Effector memory CD4-positive, alpha-beta T cell (primary cell): Measurements from ENCODE around the gene LAMA3.

Experiments used
- DNase-seq, 3 donors: peaks; one replicate each; pipeline ENCODE4 v3.0.0-alpha.2; 2020
- H3K27ac ChIP-seq: 2 replicates; pipeline ENCODE4 v1.7.0; 2013; ENCODE audit warnings: mild to moderate bottlenecking, low read length, moderate library complexity; ENCODE audit not compliant: insufficient read depth, poor library complexity, severe bottlenecking
- H3K27me3 ChIP-seq: replicated peaks from 2 replicates; pipeline ENCODE4 v1.7.0; 2013; ENCODE audit warnings: mild to moderate bottlenecking, low read length; ENCODE audit not compliant: insufficient read depth, control insufficient read depth, poor library complexity, severe bottlenecking
- H3K36me3 ChIP-seq: 2 replicates; pipeline ENCODE4 v1.7.0; 2013; ENCODE audit warnings: mild to moderate bottlenecking, low read length, moderate library complexity; ENCODE audit not compliant: control insufficient read depth, insufficient read depth
- H3K4me1 ChIP-seq: 2 replicates; pipeline ENCODE4 v1.7.0; 2013; ENCODE audit warnings: low read length, mild to moderate bottlenecking; ENCODE audit not compliant: control insufficient read depth, insufficient read depth, poor library complexity, severe bottlenecking
- H3K4me3 ChIP-seq: 2 replicates; pipeline ENCODE4 v1.7.0; 2013; ENCODE audit warnings: low read length, low read depth, mild to moderate bottlenecking; ENCODE audit not compliant: insufficient read depth, poor library complexity, severe bottlenecking
- H3K9me3 ChIP-seq: 2 replicates; pipeline ENCODE4 v1.7.0; 2013; ENCODE audit warnings: mild to moderate bottlenecking, low read length, moderate library complexity; ENCODE audit not compliant: control insufficient read depth

LAMA3 gene

DNA sequence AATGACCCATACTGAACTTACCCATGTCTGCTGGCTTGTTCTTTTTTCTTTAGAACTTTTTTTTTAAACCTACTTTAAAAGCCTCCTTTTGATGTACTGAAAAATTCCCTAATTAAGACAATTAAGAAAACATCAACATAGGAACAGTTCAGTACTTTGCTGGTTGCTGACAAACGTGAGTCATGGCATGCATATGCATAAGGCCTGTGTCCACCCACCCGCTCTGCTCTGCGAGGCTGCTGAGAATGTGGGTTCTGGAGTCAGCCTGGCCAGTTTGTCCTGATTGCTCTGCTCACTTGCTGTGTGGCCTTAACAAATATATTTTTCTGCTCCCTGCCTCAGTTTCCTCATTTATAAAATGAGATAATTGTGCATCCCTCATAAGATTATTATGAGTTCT is 27.3 kb downstream of the LAMA3 start:
- H3K9me3 ChIP-seq = no peaks in the 10 kb centered on the region
- H3K4me1 ChIP-seq = no peaks in the 10 kb centered on the region
- H3K27ac ChIP-seq = no peak overlapping the region
- no peak overlapping the region for H3K4me3 ChIP-seq
- H3K27me3 ChIP-seq = no peaks in the 10 kb centered on the region
- no peaks in the 10 kb centered on the region for H3K36me3 ChIP-seq
- DNase-seq = no peak

DNA sequence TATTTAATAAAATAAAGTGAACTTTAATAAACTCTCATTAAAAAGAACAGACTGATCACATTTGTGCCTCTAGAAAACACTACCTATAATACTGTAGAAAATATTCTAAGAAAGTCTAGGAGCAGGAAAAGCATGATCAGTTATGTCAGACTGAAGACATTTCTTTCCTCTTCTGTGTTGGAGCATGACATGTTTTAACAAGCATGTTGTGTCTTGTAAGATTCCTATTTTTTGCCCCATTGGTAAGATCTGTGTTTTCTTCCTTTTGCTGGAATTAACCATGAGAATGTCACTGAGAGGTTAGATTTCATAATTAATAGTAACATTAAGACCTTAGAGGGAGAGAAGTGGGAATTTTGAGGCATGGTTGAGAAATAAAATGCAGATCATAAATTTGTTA is 27.7 kb downstream of the LAMA3 start:
- H3K9me3 ChIP-seq = no peaks in the 10 kb centered on the region
- no peaks in the 10 kb centered on the region for H3K4me1 ChIP-seq
- H3K4me3 ChIP-seq = no peak overlapping the region
- H3K36me3 ChIP-seq = no peaks in the 10 kb centered on the region
- H3K27ac ChIP-seq = no peak overlapping the region
- H3K27me3 ChIP-seq = no peaks in the 10 kb centered on the region
- no peak for DNase-seq

DNA sequence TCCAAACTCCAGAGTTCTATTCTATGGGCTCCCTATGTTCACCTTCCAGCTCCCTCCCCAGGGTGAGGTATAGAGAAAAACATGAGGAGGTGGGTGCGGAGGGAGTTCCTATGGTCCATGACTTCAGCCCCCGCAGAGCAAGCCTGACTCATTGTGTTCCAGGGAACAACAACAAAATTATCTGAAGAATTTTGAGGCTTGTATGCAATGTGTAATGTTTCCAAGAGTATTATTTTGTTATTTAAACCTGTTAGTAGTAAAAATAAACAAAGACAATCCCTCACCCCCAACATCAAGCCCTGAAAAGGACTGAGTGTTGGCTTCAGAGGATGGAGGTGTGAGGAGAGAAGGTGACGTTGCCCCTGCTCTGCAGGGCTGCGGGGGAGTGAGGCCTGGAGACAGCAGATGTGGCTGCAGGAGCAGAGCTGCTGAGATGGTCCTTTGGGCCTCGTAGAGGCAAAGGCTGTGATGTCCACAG is 29.0 kb downstream of the LAMA3 start:
- Histone ChIP-seq H3K27ac (no peak overlapping the region), H3K4me1 (no peaks in the 10 kb centered on the region), H3K27me3 (no peaks in the 10 kb centered on the region), H3K4me3 (no peak overlapping the region), H3K36me3 (no peaks in the 10 kb centered on the region), H3K9me3 (no peaks in the 10 kb centered on the region)
- no peak for DNase-seq

DNA sequence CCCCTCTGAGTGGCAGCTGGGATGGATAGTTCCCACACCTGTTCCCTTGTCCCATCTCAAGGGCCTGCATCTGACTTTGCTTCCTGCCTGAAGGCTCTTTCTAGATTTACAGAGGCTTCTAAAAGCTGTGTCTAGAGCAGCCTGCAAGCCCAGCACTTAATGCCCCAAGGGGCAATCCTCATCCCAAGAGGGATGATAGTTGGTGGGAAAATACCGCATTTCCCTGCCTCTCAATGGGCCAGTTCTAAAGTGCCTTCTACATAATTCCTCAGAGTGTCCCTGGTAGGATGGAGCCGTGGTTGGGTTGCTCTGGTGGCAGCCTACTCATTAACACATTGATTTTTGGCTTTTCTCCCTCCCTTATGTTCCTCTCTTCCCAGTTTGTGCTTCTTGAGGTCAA is 29.5 kb downstream of the LAMA3 start:
- Histone ChIP-seq H3K27me3 (no peaks in the 10 kb centered on the region), H3K36me3 (no peaks in the 10 kb centered on the region), H3K27ac (no peak overlapping the region), H3K9me3 (no peaks in the 10 kb centered on the region), H3K4me3 (no peak overlapping the region), H3K4me1 (no peaks in the 10 kb centered on the region)
- DNase-seq = no peak

DNA sequence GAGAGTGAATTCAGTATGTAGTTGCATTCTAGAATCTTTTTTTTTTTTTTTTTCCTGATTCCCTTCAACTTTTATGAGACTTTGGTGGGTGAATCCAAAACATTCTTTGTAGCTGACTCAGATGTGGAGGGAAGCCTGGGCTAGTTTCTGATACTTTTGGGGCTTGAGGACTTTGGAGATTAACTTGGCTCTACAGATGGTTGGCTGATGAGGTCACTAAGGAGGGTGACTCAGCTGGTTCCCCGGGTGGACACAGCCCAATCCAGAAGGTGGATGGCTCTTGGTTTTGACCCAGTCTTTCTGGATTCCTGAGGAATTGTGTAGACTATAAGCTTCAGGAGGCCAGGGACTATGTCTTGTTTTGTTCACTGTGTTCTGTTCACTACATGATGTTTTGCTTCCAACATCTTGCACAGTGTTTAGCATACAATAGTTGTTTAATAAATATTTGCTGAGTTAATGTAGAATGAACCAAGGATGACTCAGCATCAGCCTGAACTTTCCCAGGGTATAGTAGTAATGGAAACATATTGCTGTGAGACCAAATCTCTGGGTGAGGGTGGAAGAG is 30.5 kb downstream of the LAMA3 start:
- H3K27me3 ChIP-seq = no peaks in the 10 kb centered on the region
- no peaks in the 10 kb centered on the region for H3K9me3 ChIP-seq
- DNase-seq = no peak
- no peaks in the 10 kb centered on the region for H3K36me3 ChIP-seq
- H3K27ac ChIP-seq = no peak overlapping the region
- H3K4me3 ChIP-seq = no peak overlapping the region
- H3K4me1 ChIP-seq = no peaks in the 10 kb centered on the region

DNA sequence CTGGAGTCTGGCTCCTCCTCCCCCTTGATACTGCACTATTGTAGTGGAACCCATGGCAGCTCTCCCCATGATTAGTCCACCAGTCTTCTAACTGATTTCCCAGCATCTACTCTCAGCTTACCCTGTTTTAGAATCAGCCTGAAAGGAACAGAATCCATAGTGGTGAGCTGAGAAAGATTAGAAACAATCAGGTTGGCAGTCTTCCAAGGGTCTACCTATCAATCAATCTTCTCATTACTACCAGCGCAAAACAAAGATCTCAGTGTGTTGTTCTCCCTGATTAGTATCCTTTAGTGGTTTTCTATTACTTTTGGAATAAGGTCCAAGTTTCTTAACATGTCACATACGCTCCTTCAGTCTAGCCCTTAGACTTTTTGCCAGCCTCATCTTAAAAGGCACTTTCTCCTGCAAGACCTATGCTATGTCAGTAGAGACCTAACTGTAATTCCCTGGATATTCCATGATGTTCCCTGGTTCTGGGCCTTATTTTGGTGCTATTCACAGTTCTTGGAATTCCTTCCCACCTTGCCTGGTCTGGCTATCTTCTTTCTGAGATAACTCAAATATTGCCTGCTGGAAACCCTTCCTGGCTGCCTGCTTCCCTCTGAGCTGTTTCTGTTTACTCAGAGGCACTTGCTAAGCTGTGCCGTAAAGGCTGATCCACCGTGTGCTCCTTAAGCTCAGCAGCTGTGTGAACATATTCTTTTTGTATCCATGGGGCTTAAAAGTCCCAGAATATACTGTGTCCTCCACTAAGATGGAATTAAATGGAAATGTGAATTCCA is 32.6 kb downstream of the LAMA3 start:
- no peaks in the 10 kb centered on the region for H3K4me1 ChIP-seq
- H3K9me3 ChIP-seq = no peaks in the 10 kb centered on the region
- DNase-seq = no peak

DNA sequence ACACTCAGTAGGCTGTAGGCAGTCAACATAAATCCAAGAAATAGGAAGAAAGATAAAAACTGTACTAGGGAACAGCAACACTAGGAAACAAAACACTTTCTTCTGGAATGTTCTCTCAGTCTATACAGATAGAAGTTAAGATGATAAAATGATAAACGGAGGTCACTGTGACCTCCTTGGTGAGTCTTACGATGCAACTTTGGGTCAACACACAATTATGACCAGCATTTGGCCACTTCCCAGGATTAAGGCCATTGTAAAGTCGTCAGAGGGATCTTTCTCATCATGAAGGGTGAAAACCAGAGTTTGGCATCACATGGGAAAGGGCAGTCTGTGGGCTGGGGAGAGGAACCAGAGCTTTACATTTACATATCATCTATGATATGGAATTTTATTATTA is 33.4 kb downstream of the LAMA3 start:
- Histone ChIP-seq H3K27me3 (no peaks in the 10 kb centered on the region), H3K4me1 (no peaks in the 10 kb centered on the region), H3K27ac (no peak overlapping the region), H3K9me3 (no peaks in the 10 kb centered on the region), H3K4me3 (no peak overlapping the region), H3K36me3 (no peaks in the 10 kb centered on the region)
- DNase-seq = no peak

More for the DNA sequence above, 32.6 kb downstream of the LAMA3 start:
- Histone ChIP-seq H3K27me3 (no peaks in the 10 kb centered on the region), H3K36me3 (no peaks in the 10 kb centered on the region), H3K27ac (no peak overlapping the region), H3K4me3 (no peak overlapping the region)

DNA sequence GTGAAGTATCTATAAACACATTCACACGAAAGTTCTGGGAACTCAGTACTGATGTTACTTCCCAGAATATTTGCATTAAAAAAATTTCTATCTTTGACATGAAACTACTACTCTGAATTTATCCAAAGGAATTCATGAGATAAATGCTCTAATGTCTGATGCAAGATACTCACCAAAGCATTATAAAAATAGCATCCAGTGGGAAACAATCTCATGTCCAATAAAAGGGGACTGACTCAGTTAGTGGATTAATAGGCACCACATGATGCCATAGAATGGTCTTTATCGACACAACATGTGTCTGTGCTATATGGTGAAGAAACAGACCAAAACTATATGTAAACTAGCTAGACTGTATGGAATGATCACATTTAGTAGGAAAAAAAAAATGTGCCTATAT is 33.9 kb downstream of the LAMA3 start:
- no peak overlapping the region for H3K27ac ChIP-seq

DNA sequence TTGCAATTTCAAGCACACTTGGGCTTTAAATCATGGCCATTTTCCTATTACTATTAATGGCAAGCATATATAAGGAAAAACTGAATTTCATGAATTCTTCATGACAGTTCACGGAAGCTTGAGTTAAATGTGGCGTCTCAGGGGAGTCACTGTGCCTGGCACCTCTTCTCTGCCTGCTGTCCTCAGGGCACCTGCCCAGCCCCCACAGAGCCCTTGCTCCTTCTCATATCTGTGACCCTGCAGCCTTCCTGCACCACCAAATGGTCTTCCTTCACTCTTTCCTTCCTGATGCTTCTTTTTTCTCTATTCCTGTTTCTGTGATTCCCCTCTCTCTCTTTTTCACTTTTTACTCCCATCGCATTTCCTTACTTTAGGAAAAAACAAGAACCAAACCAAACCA is 35.4 kb downstream of the LAMA3 start:
- Histone ChIP-seq H3K27ac (no peak overlapping the region), H3K4me1 (no peaks in the 10 kb centered on the region), H3K27me3 (no peaks in the 10 kb centered on the region)

More for the DNA sequence above, 33.9 kb downstream of the LAMA3 start:
- Histone ChIP-seq H3K4me1 (no peaks in the 10 kb centered on the region), H3K9me3 (no peaks in the 10 kb centered on the region), H3K4me3 (no peak overlapping the region), H3K36me3 (no peaks in the 10 kb centered on the region), H3K27me3 (no peaks in the 10 kb centered on the region)
- DNase-seq = no peak

DNA sequence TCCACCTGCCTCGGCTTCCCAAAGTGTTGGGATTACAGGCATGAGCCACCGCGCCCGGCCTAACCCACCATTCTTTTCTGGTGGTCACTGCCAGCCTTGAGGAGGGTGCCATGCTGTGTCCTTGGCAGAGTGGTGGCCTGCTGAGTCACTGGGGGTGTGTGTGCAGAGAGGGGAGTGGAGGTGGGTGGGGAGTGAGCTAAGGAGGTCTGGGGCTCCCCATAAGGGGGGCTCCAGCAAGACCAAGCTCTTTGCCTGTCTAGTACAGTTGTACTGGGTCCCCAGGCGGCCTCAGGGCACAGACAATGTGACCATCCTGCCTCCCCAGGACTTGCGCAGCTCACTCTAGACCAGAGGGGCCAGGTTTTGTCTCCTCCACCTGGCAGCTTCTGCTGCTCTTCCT is 36.1 kb downstream of the LAMA3 start:
- Histone ChIP-seq H3K9me3 (no peaks in the 10 kb centered on the region), H3K27me3 (no peaks in the 10 kb centered on the region), H3K4me1 (no peaks in the 10 kb centered on the region), H3K4me3 (no peak overlapping the region), H3K36me3 (no peaks in the 10 kb centered on the region), H3K27ac (no peak overlapping the region)
- no peak for DNase-seq

More for the DNA sequence above, 35.4 kb downstream of the LAMA3 start:
- H3K36me3 ChIP-seq = no peaks in the 10 kb centered on the region
- no peaks in the 10 kb centered on the region for H3K9me3 ChIP-seq
- DNase-seq = no peak
- no peak overlapping the region for H3K4me3 ChIP-seq
